ENCODE data around the gene ZBTB7C. TPM values are rescaled to one million over a fixed set of nuclear protein-coding genes. Genes with fewer than 3 reads are reported as not detected.

Gene ZBTB7C
- total and polyA plus RNA-seq, 4 donors: 0.19 to 1.1 (median 0.45) TPM

GRCh38 chr18:48450685-48451084, 41.5 kb upstream of the ZBTB7C start:
- Histone ChIP-seq H3K36me3 (ENCODE audit: control insufficient read depth in 4 of 4, insufficient read depth in 3 of 4, low read depth in 1 of 4, low read length in 3 of 4) (no peaks in the 10 kb centered on the region), H3K9me3 (ENCODE audit: control insufficient read depth in 4 of 4, low read length in 3 of 4) (no peaks in the 10 kb centered on the region)
- TF ChIP-seq EGR1 (IDR thresholded peaks at IDR 0.05; ENCODE audit: low read depth in 2 of 2) (no peak), ATF3 (IDR thresholded peaks at IDR 0.05) (no peak)

GRCh38 chr18:48446582-48447225, 37.5 kb upstream of the ZBTB7C start:
- H3K27ac ChIP-seq (ENCODE audit: low read depth in 1 of 2, low read length in 2 of 2): no peak overlapping the region
- no peaks in the 10 kb centered on the region for H3K36me3 ChIP-seq (ENCODE audit: control insufficient read depth in 4 of 4, insufficient read depth in 3 of 4, low read depth in 1 of 4, low read length in 3 of 4)
- H3K4me3 ChIP-seq (ENCODE audit: low read depth in 1 of 3, low read length in 3 of 3): no peak overlapping the region
- H3K4me1 ChIP-seq (ENCODE audit: control insufficient read depth in 4 of 4, insufficient read depth in 4 of 4, low read length in 3 of 4): peaks cover 0 to 5% (median 1%) of the 10 kb centered on the region in 4 donors
- DNase-seq (ENCODE audit: low spot score): peak; percentile 68
- H3K9ac ChIP-seq (ENCODE audit: low read depth in 1 of 2, low read length in 2 of 2): no peak overlapping the region
- TF ChIP-seq HNF4G (IDR thresholded peaks at IDR 0.05) (no peak), NR2F2 (IDR thresholded peaks at IDR 0.05) (peak; percentile 11), TAF1 (conservative IDR thresholded peaks at IDR 0.05) (no peak), HNF4A (conservative IDR thresholded peaks at IDR 0.05) (peak in 1 of 2 donors; percentile 10), RXRA (IDR thresholded peaks at IDR 0.05) (peak; percentile 10 to 43), MAX (IDR thresholded peaks at IDR 0.05) (no peak), GABPA (IDR thresholded peaks at IDR 0.05 in 1 of 2, conservative IDR thresholded peaks at IDR 0.05 in 1 of 2) (no peak), CTCF (IDR thresholded peaks at IDR 0.05; ENCODE audit: low read depth, low read length, missing input control) (peak; percentile 86), ATF3 (IDR thresholded peaks at IDR 0.05) (no peak), RAD21 (IDR thresholded peaks at IDR 0.05) (peak; percentile 97 to 98), FOXA1 (IDR thresholded peaks at IDR 0.05) (no peak), ZBTB33 (IDR thresholded peaks at IDR 0.05) (no peak)
- H3K27me3 ChIP-seq (ENCODE audit: control insufficient read depth in 4 of 4, insufficient read depth in 4 of 4, low read length in 3 of 4): no peaks in the 10 kb centered on the region
- WGBS: 39% methylated on average over 30 of the region's 30 CpGs
- H3K9me3 ChIP-seq (ENCODE audit: control insufficient read depth in 4 of 4, low read length in 3 of 4): no peaks in the 10 kb centered on the region

More at GRCh38 chr18:48450685-48451084, 41.5 kb upstream of the ZBTB7C start:
- no peak for DNase-seq (ENCODE audit: low spot score)
- Histone ChIP-seq H3K27ac (ENCODE audit: low read depth in 1 of 2, low read length in 2 of 2) (no peak overlapping the region), H3K4me1 (ENCODE audit: control insufficient read depth in 4 of 4, insufficient read depth in 4 of 4, low read length in 3 of 4) (peaks cover 6 to 32% (median 21%) of the 10 kb centered on the region in 4 donors), H3K9ac (ENCODE audit: low read depth in 1 of 2, low read length in 2 of 2) (no peak overlapping the region), H3K27me3 (ENCODE audit: control insufficient read depth in 4 of 4, insufficient read depth in 4 of 4, low read length in 3 of 4) (no peaks in the 10 kb centered on the region), H3K4me3 (ENCODE audit: low read depth in 1 of 3, low read length in 3 of 3) (no peak overlapping the region)
- WGBS: 94% methylated on average over 2 of the region's 2 CpGs

All from liver (tissue), 9 donors.